Neural progenitor cell (in vitro differentiated cells): ENCODE results near the gene TNFRSF1B. TPM values are rescaled to one million over a fixed set of nuclear protein-coding genes. Genes with fewer than 3 reads are reported as not detected.

Experiments used
- DNase-seq: peaks from one replicate; pipeline ENCODE4 v3.0.0-alpha.2; 2016; ENCODE audit warnings: low spot score
- H2AFZ ChIP-seq: fragments of 200-600 bp; sonication (generic); replicated peaks from 2 replicates; pipeline ENCODE4 v1.6.1; 2016; ENCODE audit warnings: antibody characterized with exemption
- H3F3A ChIP-seq: fragments of 200-600 bp; sonication (generic); 2 replicates; pipeline ENCODE4 v1.6.1; 2016; ENCODE audit warnings: antibody characterized with exemption, low read depth
- H3K27ac ChIP-seq: fragments of 200-600 bp; sonication (generic); 2 replicates; pipeline ENCODE4 v1.5.1; 2016; ENCODE audit warnings: mild to moderate bottlenecking
- H3K27me3 ChIP-seq: fragments of 200-600 bp; sonication (generic); 2 replicates; pipeline ENCODE4 v1.6.1; 2016; ENCODE audit warnings: mild to moderate bottlenecking, moderate library complexity
- H3K36me3 ChIP-seq: fragments of 200-600 bp; sonication (generic); 2 replicates; pipeline ENCODE4 v1.5.1; 2016
- H3K4me1 ChIP-seq: fragments of 200-600 bp; sonication (generic); 2 replicates; pipeline ENCODE4 v1.6.1; 2016; ENCODE audit warnings: mixed run types
- H3K4me2 ChIP-seq: fragments of 200-600 bp; sonication (generic); 2 replicates; pipeline ENCODE4 v1.6.1; 2016
- H3K4me3 ChIP-seq: fragments of 200-600 bp; sonication (generic); 2 replicates; pipeline ENCODE4 v1.5.1; 2016
- H3K79me2 ChIP-seq: fragments of 200-600 bp; sonication (generic); 2 replicates; pipeline ENCODE4 v1.6.1; 2016; ENCODE audit warnings: low read depth
- H3K9ac ChIP-seq: fragments of 200-600 bp; sonication (generic); 2 replicates; pipeline ENCODE4 v1.6.1; 2016
- H3K9me3 ChIP-seq: fragments of 200-600 bp; sonication (generic); 2 replicates; pipeline ENCODE4 v1.5.1; 2016; ENCODE audit warnings: low read depth
- H4K20me1 ChIP-seq: fragments of 200-600 bp; sonication (generic); 2 replicates; pipeline ENCODE4 v1.6.1; 2016; ENCODE audit warnings: low read depth
- H3K27ac Mint-ChIP-seq: 3 replicates; pipeline ENCODE4 v1.8.0; 2021; ENCODE audit warnings: mixed read lengths
- H3K27me3 Mint-ChIP-seq: 2 replicates; pipeline ENCODE4 v1.8.0; 2022; ENCODE audit warnings: low read depth, mild to moderate bottlenecking, inconsistent platforms, moderate library complexity, mixed read lengths; ENCODE audit not compliant: insufficient read depth
- H3K36me3 Mint-ChIP-seq: 3 replicates; pipeline ENCODE4 v1.8.0; 2021; ENCODE audit warnings: mixed read lengths
- H3K4me1 Mint-ChIP-seq: 3 replicates; pipeline ENCODE4 v1.8.0; 2021; ENCODE audit warnings: mixed read lengths
- H3K4me3 Mint-ChIP-seq: 3 replicates; pipeline ENCODE4 v1.8.0; 2021; ENCODE audit warnings: mild to moderate bottlenecking, moderate library complexity, mixed read lengths
- H3K9me3 Mint-ChIP-seq: 3 replicates; pipeline ENCODE4 v1.8.0; 2020; ENCODE audit warnings: mixed read lengths
- EZH2 ChIP-seq: fragments of 200-600 bp; sonication (generic); IDR thresholded peaks from 2 replicates; pipeline ENCODE4 v1.6.1; 2017; ENCODE audit warnings: antibody characterized with exemption, mild to moderate bottlenecking, moderate library complexity
- EZH2phosphoT487 ChIP-seq: fragments of 200-600 bp; sonication (generic); IDR thresholded peaks from 2 replicates; pipeline ENCODE4 v1.6.1; 2017; ENCODE audit warnings: antibody characterized with exemption
- total RNA-seq: library from RNA; depleted of rRNA; stranded (reverse); fragments of >200 nt; gene quantifications from 2 replicates; pipeline ENCODE4 v1.2.3, GENCODE V29; 2015; ENCODE audit warnings: low replicate concordance
- TF ChIP-seq, protein P1 (sequence below): fragments of 200-600 bp; sonication (generic); IDR thresholded peaks from 2 replicates; pipeline ENCODE4 v1.5.1; 2017; ENCODE audit warnings: antibody characterized with exemption, mild to moderate bottlenecking

The TNFRSF1B gene
- total RNA-seq, 1 donor from 2014 or later = 0.04 TPM

DNA sequence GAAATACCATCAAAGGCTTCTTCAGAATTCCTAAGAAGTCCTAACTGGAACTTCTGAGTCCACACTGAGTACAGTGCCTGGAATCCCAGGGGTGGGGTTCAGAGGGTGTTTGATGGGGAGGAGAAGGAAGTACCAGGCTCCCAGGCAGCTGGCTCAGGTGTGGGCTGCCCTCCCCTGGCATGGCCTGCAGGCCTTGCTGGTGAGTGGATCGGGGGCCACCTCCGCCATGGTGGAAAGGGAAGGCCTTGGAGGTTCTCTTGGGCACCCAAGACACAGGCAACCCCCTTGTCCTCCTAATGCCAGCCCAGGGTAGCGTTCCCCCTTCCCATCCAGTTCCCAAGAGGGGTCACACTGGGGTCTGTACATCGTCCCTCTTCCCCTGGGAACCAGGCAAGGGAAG, 26.8 kb upstream of the TNFRSF1B start:
- H3K4me1 ChIP-seq = peaks cover 5% of the 10 kb centered on the region
- peaks cover 22% of the 10 kb centered on the region for H3K4me1 Mint-ChIP-seq
- H3K4me3 ChIP-seq = no peak overlapping the region
- H3K9me3 ChIP-seq = no peaks in the 10 kb centered on the region
- H3K27ac ChIP-seq = no peak overlapping the region
- no peaks in the 10 kb centered on the region for H3F3A ChIP-seq
- H3K27me3 Mint-ChIP-seq = peaks cover 2% of the 10 kb centered on the region
- H3K4me2 ChIP-seq = no peak overlapping the region
- no peaks in the 10 kb centered on the region for H3K79me2 ChIP-seq
- no peaks in the 10 kb centered on the region for H3K36me3 ChIP-seq
- H3K27ac Mint-ChIP-seq = no peak overlapping the region
- TF ChIP-seq EZH2phosphoT487 (no peak), EZH2 (no peak)
- TF ChIP-seq, protein P1, sequence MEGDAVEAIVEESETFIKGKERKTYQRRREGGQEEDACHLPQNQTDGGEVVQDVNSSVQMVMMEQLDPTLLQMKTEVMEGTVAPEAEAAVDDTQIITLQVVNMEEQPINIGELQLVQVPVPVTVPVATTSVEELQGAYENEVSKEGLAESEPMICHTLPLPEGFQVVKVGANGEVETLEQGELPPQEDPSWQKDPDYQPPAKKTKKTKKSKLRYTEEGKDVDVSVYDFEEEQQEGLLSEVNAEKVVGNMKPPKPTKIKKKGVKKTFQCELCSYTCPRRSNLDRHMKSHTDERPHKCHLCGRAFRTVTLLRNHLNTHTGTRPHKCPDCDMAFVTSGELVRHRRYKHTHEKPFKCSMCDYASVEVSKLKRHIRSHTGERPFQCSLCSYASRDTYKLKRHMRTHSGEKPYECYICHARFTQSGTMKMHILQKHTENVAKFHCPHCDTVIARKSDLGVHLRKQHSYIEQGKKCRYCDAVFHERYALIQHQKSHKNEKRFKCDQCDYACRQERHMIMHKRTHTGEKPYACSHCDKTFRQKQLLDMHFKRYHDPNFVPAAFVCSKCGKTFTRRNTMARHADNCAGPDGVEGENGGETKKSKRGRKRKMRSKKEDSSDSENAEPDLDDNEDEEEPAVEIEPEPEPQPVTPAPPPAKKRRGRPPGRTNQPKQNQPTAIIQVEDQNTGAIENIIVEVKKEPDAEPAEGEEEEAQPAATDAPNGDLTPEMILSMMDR = no peak
- no peaks in the 10 kb centered on the region for H3K27me3 ChIP-seq
- no peak overlapping the region for H2AFZ ChIP-seq
- no peaks in the 10 kb centered on the region for H3K9me3 Mint-ChIP-seq
- H3K4me3 Mint-ChIP-seq = no peak overlapping the region
- H4K20me1 ChIP-seq = no peaks in the 10 kb centered on the region
- no peak overlapping the region for H3K9ac ChIP-seq
- H3K36me3 Mint-ChIP-seq = no peaks in the 10 kb centered on the region
- DNase-seq = no peak

DNA sequence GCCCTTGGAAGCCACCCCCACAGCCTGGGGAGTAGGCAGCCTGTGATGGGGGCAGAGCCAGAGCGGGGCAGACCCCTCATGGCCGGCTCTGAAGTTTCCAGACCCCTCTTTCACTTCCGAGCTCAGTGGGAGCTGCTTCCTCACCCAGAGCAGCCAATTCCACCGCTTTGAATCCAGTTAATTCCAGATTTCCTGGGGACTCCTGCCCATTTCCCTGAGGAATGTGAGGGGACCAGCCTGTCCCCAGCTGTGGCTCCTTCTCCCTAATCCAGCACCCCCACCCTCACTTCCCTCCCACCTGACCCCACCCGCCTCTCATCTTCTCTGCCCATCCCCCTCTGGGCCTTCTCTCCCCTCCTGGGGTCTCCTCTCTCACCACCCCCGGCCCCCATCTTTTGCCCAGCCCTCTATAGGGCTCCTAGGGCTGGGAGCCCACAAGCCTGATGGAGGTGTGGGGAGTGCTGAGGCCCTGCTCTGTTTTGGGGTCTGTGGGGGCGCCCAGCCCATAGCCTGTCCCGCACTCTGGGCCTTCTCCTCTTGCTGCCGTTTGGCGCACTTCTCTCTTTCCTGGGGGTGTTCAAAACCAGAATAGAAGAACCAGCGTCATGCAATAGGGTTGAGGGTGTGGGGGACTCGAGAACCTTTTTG, 26.2 kb upstream of the TNFRSF1B start:
- Histone ChIP-seq H3K9me3 (no peaks in the 10 kb centered on the region), H4K20me1 (no peaks in the 10 kb centered on the region), H3K4me1 (peaks cover 5% of the 10 kb centered on the region), H3F3A (no peaks in the 10 kb centered on the region), H2AFZ (no peak overlapping the region), H3K4me3 (no peak overlapping the region), H3K9ac (no peak overlapping the region), H3K27me3 (no peaks in the 10 kb centered on the region), H3K36me3 (no peaks in the 10 kb centered on the region), H3K79me2 (no peaks in the 10 kb centered on the region), H3K4me2 (no peak overlapping the region), H3K27ac (no peak overlapping the region)
- H3K4me3 Mint-ChIP-seq = no peak overlapping the region
- H3K36me3 Mint-ChIP-seq = no peaks in the 10 kb centered on the region
- peaks cover 4% of the 10 kb centered on the region for H3K27me3 Mint-ChIP-seq
- peak; percentile 36 for DNase-seq
- peaks cover 22% of the 10 kb centered on the region for H3K4me1 Mint-ChIP-seq
- no peaks in the 10 kb centered on the region for H3K9me3 Mint-ChIP-seq
- TF ChIP-seq, protein P1 = no peak
- no peak for TF ChIP-seq EZH2
- no peak for TF ChIP-seq EZH2phosphoT487
- H3K27ac Mint-ChIP-seq = no peak overlapping the region

DNA sequence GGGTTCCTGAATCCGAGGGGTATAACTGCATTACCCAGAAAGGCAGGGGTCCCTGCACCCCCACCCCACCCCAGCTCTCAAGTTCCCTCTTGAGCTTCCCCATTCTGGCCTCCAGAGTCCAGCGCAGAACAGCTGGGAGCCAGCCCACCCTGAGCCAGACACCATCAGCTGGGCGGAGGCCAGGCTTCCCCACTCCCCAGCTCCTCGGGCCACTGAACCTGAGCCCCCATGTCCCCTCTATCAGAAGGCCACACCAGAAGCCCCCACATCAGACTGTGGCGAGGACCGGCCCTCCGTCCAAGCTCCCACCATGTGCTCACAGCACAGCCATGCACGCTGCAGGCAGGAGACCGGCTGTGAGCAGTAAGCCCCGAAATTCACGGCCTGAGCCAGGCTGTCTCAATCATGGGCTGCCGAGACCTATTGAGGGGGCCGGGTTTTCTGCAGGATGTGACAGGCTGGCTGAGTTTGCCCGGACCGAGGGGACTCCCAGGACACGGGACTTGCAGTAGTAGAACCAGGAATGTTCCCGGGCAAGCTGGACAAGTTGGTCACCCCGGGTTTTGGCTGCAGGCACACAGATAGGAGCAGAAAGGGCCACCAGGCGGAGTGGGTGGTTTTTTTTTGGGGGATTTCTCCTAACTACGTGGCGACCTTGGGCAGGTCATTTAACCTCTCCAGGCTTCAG, 25.5 kb upstream of the TNFRSF1B start:
- no peaks in the 10 kb centered on the region for H3K9me3 Mint-ChIP-seq
- H3K4me1 Mint-ChIP-seq = peaks cover 22% of the 10 kb centered on the region
- H3K4me3 ChIP-seq = no peak overlapping the region
- no peaks in the 10 kb centered on the region for H3K9me3 ChIP-seq
- peaks cover 5% of the 10 kb centered on the region for H3K4me1 ChIP-seq
- H3K36me3 Mint-ChIP-seq = no peaks in the 10 kb centered on the region
- H3F3A ChIP-seq = no peaks in the 10 kb centered on the region
- peaks cover 4% of the 10 kb centered on the region for H3K27me3 Mint-ChIP-seq
- TF ChIP-seq, protein P1 = no peak
- TF ChIP-seq EZH2 (no peak), EZH2phosphoT487 (no peak)
- H4K20me1 ChIP-seq = no peaks in the 10 kb centered on the region
- DNase-seq = no peak
- H3K36me3 ChIP-seq = no peaks in the 10 kb centered on the region
- no peak overlapping the region for H3K9ac ChIP-seq
- H3K27ac Mint-ChIP-seq = peak overlapping the region; percentile 33
- no peak overlapping the region for H3K4me2 ChIP-seq
- H2AFZ ChIP-seq = no peak overlapping the region
- H3K79me2 ChIP-seq = no peaks in the 10 kb centered on the region
- no peak overlapping the region for H3K27ac ChIP-seq
- H3K4me3 Mint-ChIP-seq = no peak overlapping the region
- no peaks in the 10 kb centered on the region for H3K27me3 ChIP-seq
